GM18873 (cell line): Measurements from ENCODE around the gene RCOR2.

ENCODE experiments used
- ATAC-seq: cut with Tn5 transposase; IDR thresholded peaks from one replicate; pipeline ENCODE4 v1.9.1; 2021; ENCODE audit warnings: mild to moderate bottlenecking, moderate library complexity, moderate number of reproducible peaks; ENCODE audit not compliant: unreplicated experiment, low FRiP score

RCOR2 gene

DNA sequence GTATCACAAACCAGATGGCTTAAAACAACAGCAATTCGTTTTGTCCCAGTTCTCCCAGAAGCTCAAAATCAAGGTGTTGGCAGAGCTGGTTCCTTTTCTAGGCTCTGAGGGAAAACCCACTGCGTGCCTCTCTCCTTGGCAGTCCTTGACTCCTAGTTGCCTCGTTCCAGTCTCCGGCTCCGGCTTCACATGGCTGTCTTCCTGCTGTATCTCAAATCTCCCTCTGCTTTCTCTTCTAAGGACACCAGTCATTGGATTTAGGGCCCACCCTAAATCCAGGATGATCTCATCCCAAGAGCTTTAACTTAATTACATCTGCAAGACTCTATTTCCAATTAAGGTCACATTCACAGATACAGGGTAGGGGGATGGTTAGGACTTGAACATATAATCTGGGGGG, 12.7 kb upstream of the RCOR2 start:
- no peak for ATAC-seq

DNA sequence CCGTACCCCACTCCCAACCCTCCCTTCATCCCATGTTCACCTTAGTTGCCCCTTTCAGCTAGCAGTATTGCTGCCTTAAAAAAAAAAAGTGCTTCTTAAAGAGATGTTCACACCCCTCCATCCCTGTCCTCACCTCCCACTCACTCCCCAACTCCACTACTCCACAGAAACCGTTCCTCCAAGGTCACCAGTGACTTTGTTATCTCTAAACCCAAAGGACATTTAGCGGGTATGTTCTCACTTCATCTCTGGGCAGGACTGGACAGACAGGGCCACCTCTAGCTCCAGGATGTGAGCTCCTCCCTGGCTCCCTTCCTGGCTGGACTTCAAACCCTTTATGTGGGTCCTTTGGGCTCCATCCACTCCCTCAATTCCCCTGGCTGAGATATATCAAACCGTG, 6.4 kb upstream of the RCOR2 start:
- ATAC-seq = no peak

DNA sequence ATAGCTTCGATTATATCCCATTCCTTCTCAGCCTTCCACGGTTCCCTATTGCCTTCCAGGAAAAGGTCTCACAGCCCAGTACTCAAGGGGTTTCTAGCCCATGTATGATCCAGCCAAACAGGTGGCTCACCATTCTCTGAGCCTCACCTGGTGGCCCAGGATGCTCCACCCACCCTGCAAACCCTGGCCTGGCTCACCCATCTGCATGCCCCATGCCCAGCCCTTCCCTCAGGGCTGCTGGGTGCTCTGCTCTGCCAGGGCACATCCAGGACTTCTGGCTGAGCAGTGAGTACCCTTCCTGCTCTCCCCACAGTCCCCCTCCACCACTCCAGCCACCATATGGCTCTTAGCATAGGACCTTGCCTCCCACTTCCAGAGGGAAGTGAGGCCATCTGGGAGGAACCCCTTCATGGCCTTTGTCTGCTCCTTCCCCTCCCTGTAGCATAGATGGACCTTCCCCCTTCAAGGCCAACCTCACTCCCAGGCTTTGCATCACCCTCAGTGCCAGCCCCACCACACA, 5.8 kb upstream of the RCOR2 start:
- no peak for ATAC-seq

DNA sequence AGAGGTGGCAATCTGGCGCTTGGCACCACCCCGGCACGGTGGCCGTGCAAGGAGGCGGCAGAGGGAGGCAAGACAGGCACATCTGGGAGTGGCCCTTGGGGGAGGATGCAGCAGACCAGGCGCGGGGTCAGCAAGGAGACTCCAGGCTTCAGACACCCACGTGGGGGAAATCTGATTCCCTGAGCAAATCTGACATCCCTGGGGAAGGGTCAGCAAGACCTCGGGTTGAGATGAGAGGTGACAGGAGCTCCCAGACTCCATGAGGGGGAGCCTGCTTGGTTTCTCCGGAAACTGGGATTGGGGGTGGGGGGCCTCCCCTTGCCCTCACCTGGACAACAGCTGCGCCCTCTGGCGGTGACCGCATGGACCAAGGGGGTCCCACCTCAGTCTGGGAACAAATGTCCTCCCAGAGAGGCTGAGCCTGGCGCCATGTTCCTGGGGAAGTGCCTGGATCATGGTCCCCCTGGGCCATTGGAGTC, 4.0 kb upstream of the RCOR2 start:
- no peak for ATAC-seq

DNA sequence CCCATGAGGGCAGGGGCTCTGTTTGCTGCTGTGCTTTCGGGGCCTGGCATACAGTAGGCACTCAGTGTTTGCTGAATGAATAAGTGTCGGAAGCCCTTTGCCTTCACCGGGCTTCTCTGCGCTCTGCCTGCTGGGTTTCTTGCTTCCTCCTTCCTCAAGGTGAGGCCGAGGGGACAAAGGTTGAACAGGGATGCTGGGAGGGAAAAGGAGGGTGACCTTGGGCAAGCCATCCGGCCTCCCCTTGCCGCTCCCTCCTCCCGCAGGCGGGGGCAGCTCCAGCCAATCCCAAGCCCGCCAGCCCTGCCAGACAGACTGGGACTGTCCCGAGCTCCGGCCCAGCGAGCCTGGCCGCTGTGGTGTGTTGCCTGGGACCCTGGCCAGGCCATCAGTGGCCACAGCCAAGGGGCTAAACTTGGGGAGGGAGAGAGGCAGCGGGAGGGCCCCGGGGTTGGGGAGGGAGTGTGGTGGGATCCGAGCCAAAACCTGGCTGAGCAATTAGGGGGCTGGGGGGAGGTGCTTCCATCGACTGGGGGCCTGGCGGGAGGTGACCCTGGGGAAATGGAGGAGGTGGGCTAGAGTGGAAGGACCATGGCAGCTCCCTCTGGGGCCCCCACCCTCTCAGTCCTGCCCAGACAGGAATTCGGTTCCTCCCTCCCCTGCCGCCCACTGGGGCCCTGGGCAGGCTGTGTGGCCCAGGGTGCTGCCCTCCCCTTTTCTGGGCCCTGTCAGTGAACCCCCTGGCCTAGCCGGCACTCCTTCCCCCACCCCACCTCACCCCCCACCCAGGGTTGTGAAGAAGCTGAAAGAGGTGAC, 3.4 kb upstream of the RCOR2 start:
- ATAC-seq = no peak

DNA sequence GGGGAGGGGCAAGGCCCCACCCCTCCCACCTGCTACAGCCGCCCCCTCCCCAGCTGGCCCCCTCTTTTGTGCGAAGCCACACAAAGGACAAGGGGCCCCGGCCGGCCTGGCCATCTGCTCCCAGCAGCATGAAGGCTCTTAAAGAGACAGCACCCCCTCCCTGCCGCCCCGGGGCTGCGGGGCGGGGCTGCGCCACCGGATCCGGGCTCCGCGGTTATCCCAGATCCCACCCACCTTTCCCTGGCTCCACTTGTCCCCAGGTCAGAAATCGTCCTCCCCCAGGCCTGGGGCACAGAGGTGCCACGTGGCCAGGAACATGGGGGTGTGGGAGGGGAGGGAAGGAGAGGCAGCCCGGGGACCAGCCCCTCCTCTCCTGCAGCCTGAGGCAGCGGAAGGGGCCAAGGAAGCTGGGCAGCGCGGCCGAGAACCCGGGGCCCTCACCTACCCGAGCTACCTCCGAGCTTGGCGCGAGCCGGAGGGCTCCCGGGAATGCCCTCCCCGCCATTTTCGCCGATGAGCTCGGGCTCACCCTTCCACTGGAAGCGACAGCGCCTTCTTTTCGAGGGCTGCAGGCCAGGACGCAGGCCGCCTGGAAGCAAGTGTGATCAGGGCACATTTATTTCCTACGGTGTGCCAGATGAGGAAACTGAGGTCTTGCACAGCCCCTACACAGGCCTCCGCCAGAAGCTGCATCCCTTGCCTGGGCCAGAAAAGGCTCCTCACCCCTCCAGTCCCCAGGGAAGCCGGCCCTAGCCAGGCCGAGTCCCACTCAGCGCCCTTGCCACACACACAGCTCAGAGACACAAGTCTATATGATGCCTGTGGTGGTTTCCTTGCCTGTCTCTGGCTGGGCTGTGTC, 2.5 kb upstream of the RCOR2 start:
- ATAC-seq = no peak

DNA sequence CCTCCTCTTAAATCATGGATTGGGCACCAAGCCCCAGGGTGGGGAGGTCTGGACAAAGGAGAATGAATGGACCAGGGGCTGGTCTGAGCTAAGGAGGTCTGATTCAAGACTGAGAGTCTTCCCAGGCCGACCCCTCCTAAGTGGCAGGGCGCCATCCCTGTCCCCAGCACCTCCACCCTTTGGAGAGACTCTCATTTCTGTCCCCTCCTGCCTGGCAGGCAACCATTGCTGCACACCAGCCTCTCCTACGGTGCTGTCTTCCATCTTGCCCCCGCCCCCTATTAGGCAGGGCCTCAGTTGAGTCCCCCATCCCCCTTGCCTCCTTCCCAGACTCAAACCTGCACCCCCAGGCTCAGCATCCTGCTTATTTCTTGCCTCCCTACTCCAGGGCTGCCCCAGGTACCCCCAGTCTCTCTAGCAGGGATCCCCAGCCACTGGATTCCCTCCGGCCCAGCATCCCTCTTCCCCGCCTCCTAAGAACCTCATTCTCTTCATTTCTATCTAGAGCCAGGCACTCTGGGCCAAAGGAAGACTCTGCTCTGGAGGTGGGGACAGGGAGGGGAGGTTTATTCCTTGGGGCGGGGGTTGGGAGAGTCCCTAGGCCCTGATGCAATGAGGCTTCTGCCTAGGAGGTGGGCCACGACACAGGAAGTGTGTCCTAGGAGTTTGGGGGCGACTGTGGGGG, 1.7 kb upstream of the RCOR2 start:
- no peak for ATAC-seq

DNA sequence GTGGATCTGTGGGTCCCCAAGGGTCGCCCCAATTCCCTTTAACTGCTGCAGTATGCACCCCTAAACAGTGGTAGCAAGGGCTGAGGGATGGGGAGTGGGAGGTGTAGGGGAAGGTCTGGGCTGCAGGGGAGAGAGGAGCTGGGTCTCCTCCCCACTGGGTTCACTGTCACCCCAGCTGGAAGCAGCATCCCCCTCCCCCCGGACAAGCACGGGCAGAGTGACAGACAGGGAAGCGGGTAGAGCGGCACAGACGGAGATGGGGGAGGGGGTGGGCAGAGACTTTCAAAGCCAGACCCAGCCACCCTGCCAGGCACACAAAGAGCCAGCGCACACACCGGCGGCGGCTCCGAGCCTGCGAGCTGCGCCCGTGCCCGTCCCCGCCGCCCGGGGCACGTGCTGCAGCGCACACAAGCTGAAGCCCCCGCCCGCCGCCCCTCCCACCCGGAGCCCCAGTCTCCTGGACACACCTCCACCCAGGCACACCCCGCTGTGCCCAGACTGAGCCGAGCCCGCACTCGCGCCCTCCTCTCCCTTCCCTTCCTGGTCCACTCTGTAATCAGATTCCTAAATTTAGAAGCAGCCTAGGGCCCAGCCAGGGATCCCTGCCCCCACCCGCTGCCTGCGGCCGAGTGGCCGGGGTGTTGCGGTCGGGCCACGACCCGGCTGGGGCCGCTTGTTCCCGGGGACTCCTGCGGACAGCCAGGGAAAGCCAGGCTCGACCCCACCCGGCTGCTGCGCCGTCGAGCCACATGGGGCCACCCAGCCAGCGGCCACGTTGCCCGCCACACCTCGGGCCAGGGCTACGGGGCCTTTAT, 935 bp upstream of the RCOR2 start:
- ATAC-seq = no peak

DNA sequence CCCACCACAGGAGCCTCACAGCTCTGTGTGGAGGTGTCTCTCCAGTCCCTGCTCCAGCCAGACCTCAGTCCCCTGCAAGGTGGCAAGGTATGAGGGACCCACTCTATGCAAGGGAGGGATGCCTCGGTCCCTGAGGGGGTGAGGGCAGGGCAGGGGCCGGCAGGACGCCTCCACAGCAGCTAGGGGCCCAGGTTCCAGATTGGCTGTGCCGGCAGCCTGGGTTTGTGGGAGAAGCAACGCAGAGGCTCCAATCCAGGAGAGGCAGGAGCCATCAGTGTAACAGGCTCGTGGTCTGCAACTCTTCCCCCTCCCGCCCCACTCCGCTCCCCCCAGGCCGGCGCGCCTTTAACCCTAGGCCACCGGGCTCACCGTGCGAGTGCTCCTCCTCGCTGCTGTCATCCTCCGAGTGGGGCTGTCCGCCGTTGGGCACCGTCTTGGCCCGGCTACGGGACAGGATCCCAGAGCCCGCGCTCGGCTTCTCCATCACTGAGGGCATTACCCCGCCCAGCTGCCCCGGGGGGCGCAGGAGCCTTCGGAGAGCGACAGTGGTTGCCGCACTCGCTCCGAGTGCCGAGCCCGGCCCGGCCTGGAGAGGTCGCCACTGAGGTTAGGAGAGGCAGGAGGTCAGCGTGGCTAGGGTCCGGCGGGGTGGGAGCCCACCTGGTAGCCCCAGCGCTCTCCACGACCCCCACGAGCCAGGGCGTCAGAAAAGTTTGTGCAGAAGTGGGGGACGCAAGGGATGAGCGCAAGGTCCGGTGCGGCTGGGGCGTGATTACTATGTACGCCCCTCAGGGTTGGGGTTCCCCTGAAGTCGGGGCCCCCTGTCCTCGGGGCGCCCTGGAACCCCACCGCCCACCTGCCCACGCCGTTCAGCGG, 765 bp downstream of the RCOR2 start:
- no peak for ATAC-seq

DNA sequence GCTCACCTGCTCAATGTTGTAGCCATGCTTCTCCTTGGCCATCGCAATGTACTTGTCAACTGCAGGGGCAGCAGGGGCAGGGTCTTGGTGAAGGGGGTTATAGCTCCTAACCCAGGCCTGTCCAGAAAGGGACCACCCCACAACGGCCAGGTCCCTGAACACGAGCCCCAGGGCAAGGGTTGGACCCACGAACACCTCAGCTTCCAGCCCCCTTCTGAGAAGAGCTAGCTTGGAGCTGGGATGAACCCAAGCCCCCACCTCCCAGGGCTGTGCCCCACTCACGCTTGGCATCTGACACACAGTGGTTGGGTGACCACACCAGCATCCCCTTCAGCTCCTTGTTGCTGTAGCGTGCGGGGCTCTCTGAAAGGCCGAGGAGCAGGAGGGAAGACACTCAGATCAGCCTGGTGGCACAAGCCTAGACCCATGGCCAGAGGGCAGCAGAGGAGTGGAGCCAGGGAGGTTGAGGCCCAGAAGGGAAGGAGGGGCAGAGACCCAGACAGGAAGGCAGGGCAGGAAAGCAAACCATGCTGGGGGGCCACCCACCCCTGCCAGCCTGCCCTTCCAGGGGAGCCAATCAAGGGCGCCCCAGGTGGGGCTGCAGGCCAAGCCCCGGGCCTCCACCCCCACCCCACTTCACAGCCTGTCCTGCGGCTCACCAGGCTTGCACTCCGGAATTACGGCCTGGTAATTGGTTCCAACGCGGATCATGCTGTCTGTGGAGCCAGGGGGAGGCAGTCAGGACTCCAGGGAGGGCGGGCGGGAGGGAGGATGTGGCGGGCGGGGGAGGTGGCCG, 1.9 kb downstream of the RCOR2 start:
- no peak for ATAC-seq

DNA sequence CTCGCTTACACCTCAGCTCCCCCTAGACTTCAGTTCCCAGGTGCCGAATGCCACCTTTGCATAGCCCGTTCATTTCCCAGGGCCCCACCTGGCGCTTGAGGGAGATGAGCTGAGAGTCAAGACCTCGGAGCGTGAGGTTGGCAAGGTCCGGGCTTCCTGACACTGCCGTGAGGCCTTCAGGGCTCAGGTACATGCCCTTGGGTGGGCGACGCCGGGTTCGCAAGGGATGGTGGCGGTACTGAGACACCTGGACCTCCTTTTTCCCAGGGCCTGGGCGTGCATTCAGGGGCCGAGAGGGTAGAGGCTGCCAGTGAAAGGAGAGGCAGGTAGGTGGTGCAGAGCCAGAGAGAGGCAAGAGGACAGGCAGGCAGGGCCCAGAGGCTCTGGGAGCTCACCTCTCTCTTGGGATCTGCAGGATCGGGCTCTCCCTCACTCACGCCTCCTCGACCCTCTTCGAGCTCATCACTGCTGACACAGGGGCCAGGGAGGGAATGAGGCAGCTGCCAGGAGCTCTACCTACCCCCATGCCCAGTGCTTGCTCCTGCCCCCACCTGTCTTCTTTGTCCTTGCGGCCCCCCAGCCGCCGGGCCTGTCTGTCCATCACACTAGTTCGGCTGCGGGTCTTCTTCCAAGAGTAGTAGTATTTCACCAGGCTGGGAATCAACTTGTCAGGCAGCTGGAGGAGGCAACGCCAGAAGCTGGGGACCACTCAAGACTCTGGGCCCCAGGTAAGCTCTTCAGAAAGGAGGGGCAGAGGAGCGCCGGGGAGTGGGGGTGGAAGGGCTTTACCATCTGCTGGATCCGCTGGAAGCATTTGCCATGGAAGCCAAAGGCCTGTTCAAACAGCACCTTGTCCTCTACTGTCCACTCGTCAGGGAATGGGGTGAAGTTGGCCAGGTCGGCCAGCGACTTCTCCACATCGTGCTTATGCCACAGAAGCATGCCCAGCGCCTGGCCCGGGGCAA, 2.8 kb downstream of the RCOR2 start:
- ATAC-seq = no peak

DNA sequence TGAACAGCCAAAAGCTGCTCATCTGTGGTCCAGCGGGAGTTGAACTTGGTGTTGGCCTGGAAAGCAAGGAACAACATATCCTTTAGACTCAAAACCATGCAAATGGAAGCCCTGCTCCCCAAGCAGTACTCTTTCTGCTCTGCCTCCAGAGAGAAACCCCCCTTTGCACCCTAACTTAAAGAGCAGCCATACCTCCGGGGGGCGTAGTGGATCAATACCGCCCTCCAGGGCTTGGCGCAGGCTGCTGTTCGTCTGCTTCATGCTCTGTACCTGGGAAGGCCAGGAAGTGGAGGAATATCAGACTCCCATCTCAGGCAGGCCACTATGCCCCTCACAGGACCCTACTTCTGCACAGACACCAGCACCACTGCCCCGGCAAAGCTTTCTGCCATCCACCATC, 4.3 kb downstream of the RCOR2 start:
- ATAC-seq = no peak

DNA sequence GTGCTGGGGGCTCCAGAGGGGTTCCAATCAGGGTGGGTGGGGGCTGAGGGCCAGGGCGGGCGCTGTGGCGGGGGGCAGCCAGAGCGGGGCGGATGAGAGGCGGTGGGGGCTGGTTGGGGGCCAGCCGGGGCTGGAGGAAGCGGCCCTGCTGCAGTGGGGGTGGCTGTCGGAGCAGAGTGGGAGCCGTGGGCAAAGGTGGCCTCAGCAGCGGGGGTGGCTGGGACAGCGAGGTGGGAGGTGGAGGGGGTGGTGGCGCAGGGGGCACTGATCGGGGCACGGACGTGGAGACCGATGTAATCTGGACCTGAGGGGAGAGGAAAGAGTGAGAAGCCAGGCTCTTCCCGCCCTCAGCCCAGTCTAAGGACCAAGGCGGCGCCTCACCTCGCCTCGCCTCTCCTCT, 5.1 kb downstream of the RCOR2 start:
- ATAC-seq = no peak

DNA sequence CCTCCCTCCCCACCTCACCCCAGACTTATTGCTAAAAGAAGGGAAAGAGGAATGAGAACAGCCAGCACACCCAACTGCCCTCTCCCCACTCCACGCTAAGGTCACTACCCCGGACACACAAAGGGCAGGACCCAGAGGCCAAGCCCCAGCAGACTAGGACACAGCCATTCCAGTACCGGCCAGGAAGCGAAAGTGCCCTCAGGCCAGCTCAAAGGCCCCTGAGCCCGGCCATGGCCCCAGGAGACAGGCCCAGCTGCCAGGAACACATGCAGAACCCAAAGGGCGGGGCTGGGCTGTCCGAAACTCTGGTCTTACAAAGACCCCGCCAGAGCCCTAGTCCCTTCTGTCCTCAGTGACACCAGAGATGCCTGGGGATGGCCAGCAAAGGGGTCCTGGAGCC, 5.5 kb downstream of the RCOR2 start:
- ATAC-seq = no peak

DNA sequence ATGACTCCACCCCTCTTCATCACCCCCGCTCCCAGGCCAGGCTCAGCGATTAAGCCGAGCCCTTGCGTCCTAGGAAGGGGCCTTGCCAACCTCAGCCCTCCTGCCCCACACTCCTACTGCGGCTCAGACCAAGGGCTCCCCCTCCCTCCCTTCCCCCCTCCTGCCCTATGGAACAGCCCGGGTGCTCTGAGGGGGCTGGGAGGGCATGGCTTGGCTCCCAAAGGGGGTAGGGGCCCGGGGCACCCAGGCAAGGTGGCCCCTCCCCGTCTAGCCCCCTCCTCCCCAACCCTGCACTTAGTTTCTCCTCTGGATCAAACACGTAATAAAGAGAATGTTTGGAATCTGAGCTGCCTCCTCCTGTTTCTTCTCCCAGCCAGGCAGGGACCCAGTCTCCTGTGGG, 6.3 kb downstream of the RCOR2 start:
- no peak for ATAC-seq

DNA sequence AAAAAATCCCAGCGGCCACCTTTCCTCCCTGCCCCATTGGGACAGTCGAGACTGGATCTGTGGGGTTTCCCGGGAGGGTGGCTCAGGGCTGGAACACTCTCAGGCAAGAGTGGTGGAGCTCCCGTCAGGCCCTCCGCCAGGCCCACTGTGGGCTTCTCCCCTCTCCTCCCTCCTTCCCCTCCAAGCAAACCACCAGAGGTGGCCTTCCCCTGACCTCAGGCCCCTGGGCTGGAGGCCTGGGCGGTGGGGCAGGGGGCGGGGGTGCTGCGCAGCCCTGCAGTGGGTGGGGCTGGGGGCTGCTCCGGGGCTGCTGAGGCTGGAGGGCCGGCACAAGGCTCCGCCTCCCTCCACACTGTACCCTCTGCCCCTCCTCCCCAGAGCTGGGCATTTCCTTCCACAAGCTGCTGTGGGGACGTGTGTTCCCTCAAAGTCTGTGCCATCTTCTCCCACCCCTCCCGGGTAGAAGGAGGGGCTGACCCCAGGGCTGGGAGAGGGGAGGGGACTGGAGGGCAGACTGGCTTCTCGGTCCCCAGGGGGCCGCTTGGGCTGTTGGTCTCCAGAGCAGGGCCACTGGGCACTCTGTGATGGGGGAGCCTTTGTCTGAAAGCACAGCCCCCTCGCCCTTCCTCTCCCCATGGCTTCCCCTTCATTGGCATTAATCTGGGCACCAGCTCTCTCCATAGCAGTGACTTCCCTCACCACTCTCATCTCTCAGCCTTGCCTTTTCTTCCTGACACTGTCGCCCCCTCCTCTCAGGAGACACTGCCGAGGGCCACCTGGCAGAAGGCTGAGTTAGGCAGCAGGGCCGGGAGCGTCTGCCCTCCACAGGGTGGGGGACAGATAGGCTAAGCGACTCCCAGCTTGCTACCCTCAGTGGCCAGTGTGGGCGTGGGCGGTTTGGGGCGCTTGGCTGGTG, 7.1 kb downstream of the RCOR2 start:
- ATAC-seq = no peak
